ENCODE measurements around the gene SPNS1.

- TF ChIP-seq CTCF (IDR thresholded peaks at IDR 0.05 in 4 of 5, conservative IDR thresholded peaks at IDR 0.05 in 1 of 5) (no peak), POLR2A (IDR thresholded peaks at IDR 0.05) (no peak)
Measured at GRCh38 chr16:28946681-28947080, 27.9 kb upstream of the SPNS1 start.
